ENCODE measurements around the gene SORL1. TPM values are rescaled to one million over a fixed set of nuclear protein-coding genes. Genes with fewer than 3 reads are reported as not detected.

SORL1 gene
- total and polyA plus RNA-seq, 2 of the 8 experiments (the other 6 are each of a cell fraction or from before 2014, with no cell fraction given) = 38.1 to 65.5 TPM

- Histone ChIP-seq H3K79me2 (ENCODE audit: control insufficient read depth in 1 of 2, insufficient read depth in 2 of 2, low read length in 2 of 2) (no peaks in the 10 kb centered on the region), H4K5ac (ENCODE audit: insufficient read length, low read depth, low read length) (no peak overlapping the region), H3K9me3 (ENCODE audit: insufficient read depth in 2 of 2, low read depth in 1 of 2, low read length in 1 of 2) (no peaks in the 10 kb centered on the region), H2AFZ (ENCODE audit: low read length) (no peak overlapping the region), H4K91ac (replicated peaks; ENCODE audit: insufficient read length, low read length) (no peak overlapping the region), H3K4ac (replicated peaks; ENCODE audit: insufficient read length, low read depth, low read length) (no peak overlapping the region), H3K27me3 (replicated peaks in 1 of 4; ENCODE audit: control insufficient read depth in 3 of 4, extremely low read depth in 1 of 4, insufficient read depth in 3 of 4, low read length in 3 of 4) (no peaks in the 10 kb centered on the region), H3K79me1 (ENCODE audit: low read depth, low read length) (no peaks in the 10 kb centered on the region), H2BK120ac (replicated peaks; ENCODE audit: low read depth, low read length) (no peak overlapping the region), H3K4me1 (replicated peaks in 1 of 4; ENCODE audit: control insufficient read depth in 3 of 4, insufficient read depth in 4 of 4, low read length in 3 of 4) (peaks cover 0 to 3% (median 0%) of the 10 kb centered on the region in 4 experiments; a peak in 1 of 7 replicates), H3K36me3 (ENCODE audit: control insufficient read depth in 2 of 4, insufficient read depth in 4 of 4, low read length in 3 of 4) (peaks cover 20 to 66% (median 50%) of the 10 kb centered on the region in 4 experiments), H3K4me2 (ENCODE audit: insufficient read depth in 1 of 2, low read depth in 2 of 2, low read length in 2 of 2) (no peak overlapping the region), H2AK5ac (ENCODE audit: low read depth, low read length) (no peak overlapping the region), H2BK12ac (ENCODE audit: low read depth, low read length) (no peak overlapping the region), H3K23ac (ENCODE audit: insufficient read length) (no peak overlapping the region), H3K14ac (ENCODE audit: insufficient read length) (no peak overlapping the region), H3K23me2 (ENCODE audit: low read depth, low read length) (no peaks in the 10 kb centered on the region), H3K56ac (replicated peaks; ENCODE audit: insufficient read length, low read depth, low read length) (no peak overlapping the region), H2BK5ac (ENCODE audit: low read depth, low read length) (no peak overlapping the region), H4K20me1 (replicated peaks in 1 of 2; ENCODE audit: control insufficient read depth in 1 of 2, insufficient read depth in 2 of 2, low read length in 2 of 2) (peaks cover 0 to 3% of the 10 kb centered on the region in 2 experiments), H2BK20ac (ENCODE audit: low read length) (no peak overlapping the region), H3K27ac (ENCODE audit: low read depth, low read length) (no peak overlapping the region), H3K9ac (replicated peaks in 1 of 4; ENCODE audit: extremely low read depth in 1 of 4, low read depth in 3 of 4, low read length in 3 of 4) (no peak overlapping the region), H2BK15ac (ENCODE audit: low read length) (no peak overlapping the region), H4K8ac (ENCODE audit: extremely low read depth, insufficient read depth, low read length) (no peak overlapping the region), H3K4me3 (ENCODE audit: extremely low read depth in 1 of 4, insufficient read depth in 2 of 4, low read depth in 3 of 4, low read length in 4 of 4) (no peak overlapping the region), H3K18ac (ENCODE audit: extremely low read depth, low read length) (no peak overlapping the region)
- no peak for DNase-seq (ENCODE audit: low read depth in 1 of 2, low spot score in 2 of 2)
- CTCF ChIA-PET (ENCODE audit: partially characterized antibody) = interaction anchor here (0.8 to 1.9 kb wide), 2 partner anchors 76 to 260 kb away, joined by 3 to 4 read pairs; no protein-coding TSS in a partner anchor
- whole genome bisulfite sequencing, 2 experiments (ENCODE audit: extremely low coverage in 1 of 2, insufficient coverage in 1 of 2, insufficient read length in 1 of 2, insufficient replicate concordance in 2 of 2, low coverage in 1 of 2, low lambda C conversion rate in 2 of 2, missing lambda C conversion rate in 1 of 2) = 72% methylated on average over 2 of the region's 2 CpGs; no CpG with 5 or more reads in 1 of the 2 experiments
- POLR2A ChIA-PET (ENCODE audit: partially characterized antibody) = no interaction called here
- FAIRE-seq = no peak
- no peak for TF ChIP-seq TCF12 (IDR thresholded peaks at IDR 0.05; ENCODE audit: low read depth, low read length)
- TF ChIP-seq TAF1 (IDR thresholded peaks at IDR 0.05; ENCODE audit: low read depth, low read length) = no peak
Observed at GRCh38 chr11:121587182-121587581, 135.1 kb downstream of the SORL1 start.

Measured in H1 (cell line).